Endometrial microvascular endothelial cells (primary cell): ENCODE results near the gene CAPZA1. TPM values are rescaled to one million over a fixed set of nuclear protein-coding genes. Genes with fewer than 3 reads are reported as not detected.
"Not testable (repeated sequence)": the region's sequence is repeated elsewhere in the genome, so short reads cannot be mapped to it uniquely, and the experiment has no call there.

Source experiments
- in situ Hi-C: cut with HindIII; loops from 2 replicates; pipeline ENCODE4 v1.10.0; 2017; ENCODE audit warnings: low sequenced_read_pairs, low pct_unique_long_range_greater_than_20kb; ENCODE audit errors: inconsistent ontology term
- total RNA-seq: library from RNA; depleted of rRNA; stranded (reverse); fragments of >200 nt; gene quantifications from one replicate; pipeline ENCODE4 v1.2.3, GENCODE V29; 2015; ENCODE audit errors: inconsistent ontology term

CAPZA1 gene
- total RNA-seq, 1 donor from 2014 or later = 295 TPM

- in situ Hi-C loops = no loop called here
These were observed 6.1 kb downstream of the CAPZA1 start for GRCh38 chr1:112625696-112626095.

DNA sequence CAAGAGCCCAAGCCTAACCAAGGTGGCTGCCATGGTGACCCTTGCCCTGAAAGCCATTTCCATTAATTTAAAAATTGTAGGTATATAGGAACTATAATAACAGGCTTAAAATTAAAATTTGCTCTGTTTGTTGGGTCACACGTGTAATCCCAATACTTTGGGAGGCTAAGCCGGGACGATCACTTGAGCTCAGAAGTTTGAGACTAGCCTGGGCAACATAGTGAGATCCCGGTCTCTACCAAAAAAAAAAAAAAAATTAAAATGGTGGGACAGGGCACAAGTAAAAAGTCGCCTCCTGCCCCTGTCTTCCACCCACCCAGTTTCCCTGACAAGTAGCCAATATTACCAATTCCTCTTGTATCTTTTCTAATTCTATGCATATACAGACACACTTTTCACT, 6.6 kb downstream of the CAPZA1 start:
- in situ Hi-C loops = no loop called here

GRCh38 chr1:112626887-112627286, 7.3 kb downstream of the CAPZA1 start:
- in situ Hi-C loops = no loop called here

GRCh38 chr1:112628516-112628915, 8.9 kb downstream of the CAPZA1 start:
- in situ Hi-C loops = no loop called here

- in situ Hi-C loops = no loop called here
These were observed 9.6 kb downstream of the CAPZA1 start for GRCh38 chr1:112629256-112629655.

DNA sequence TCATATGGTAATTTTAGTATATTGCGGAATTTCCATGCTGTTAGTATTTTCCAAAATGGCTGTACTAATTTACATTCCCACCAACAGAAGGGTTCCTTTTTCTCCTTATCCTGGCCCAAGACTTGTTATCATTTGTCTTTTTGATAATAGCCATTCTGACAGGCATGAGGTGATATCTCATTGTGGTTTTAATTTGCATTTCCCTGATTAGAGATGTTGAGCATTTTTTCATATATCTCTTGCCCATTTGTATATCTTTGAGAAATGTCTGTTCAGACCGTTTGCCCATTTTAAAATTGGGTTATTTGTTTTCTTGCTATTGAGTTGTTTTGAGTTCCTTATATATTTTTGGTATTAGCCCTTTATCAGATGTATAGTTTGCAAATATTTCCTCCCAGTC, 14.0 kb downstream of the CAPZA1 start:
- in situ Hi-C loops = no loop called here

DNA sequence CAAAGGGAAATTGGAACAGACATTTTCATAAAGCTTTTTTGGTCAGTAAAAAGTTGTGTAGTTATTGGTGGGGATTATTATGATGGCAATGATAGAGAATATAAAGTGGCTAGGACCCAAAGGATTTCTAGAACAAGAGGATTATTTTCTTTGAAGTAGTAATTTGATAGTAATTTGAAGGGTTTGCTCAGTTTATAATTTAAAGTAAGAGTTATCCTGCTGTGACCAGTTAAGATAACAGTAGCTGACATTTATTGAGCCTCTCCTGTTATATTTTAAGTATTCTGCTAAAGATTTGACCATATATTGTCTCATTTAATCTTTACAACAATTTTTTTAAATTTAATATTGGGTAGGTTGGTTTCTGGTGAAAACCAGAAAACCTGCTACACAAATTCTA, 14.7 kb downstream of the CAPZA1 start:
- in situ Hi-C loops = no loop called here

GRCh38 chr1:112636056-112636455, 16.4 kb downstream of the CAPZA1 start:
- in situ Hi-C loops = no loop called here

DNA sequence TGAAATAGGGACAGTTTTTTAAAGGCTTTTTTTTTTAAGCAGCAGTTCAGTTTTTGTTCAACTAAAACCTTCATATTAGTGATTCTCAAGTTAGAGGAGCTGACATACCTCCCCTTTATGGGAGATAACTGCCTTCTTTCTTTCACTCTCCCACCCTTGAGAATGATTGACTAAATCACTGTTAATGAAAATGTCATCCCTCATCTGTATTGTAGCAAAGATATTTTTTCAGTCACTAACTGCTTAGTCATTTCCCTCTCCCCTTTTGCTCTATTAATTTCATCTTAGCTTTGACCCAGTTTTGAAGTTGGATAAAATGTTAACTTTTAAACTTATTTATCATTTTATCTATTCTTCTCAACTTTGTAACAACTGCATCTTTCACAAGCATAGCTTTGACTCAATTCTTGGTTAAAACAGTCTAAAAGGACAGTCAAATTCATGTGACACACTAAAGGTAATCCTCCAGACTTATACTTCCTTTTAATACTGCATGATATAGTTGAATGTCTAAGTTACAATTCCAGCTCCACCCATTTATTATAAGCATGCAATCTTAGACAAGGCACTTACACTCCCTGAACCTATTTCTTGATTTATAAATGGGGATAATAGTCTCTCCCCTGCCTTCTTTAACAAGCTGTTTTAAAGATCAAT, 17.1 kb downstream of the CAPZA1 start:
- in situ Hi-C loops = no loop called here

GRCh38 chr1:112637254-112638109, 17.9 kb downstream of the CAPZA1 start:
- in situ Hi-C loops = no loop called here

GRCh38 chr1:112638110-112638428, 18.4 kb downstream of the CAPZA1 start:
- in situ Hi-C loops = no loop called here

- in situ Hi-C loops = not testable (repeated sequence)
These were observed 20.8 kb downstream of the CAPZA1 start for GRCh38 chr1:112640437-112640836.

- in situ Hi-C loops = no loop called here
These were observed 23.4 kb downstream of the CAPZA1 start for GRCh38 chr1:112643080-112643479.

DNA sequence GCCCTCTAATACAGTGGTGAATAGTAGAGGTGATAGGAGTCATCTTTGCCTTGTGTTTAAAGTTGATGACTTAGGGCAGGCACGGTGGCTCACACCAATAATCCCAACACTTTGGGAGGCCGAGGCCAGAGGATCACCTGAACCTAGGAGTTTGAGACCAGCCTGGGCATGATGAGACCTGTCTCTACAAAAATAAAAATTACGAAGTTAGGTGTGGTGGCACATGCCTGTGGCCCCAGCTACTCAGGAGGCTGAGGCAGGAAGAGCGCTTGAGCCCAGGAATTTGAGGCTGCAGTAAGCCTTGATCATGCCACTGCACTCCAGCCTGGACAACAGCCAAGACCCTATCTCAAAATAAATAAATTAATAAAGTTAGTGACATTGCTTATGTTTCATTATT, 26.6 kb downstream of the CAPZA1 start:
- in situ Hi-C loops = no loop called here

DNA sequence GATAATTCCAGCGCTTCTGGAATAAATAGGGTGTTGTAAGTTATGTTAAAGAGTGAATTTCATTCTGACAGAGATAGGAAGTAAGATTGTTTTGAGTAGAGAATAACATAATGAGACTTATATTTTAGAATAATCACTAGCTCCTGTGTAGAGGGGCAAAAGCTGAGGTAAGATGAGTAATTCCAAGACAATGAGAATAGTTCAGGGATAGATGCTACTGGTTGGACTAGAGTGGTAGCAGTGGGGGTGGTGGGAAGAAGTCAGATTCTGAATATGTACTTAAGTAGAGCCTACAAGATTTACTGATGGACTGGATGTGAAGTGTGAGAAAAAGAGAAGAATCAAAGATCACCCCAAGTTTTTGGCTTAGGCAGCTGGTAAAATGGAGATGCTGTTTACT, 31.6 kb downstream of the CAPZA1 start:
- in situ Hi-C loops = no loop called here

- in situ Hi-C loops = no loop called here
These were observed 46.2 kb downstream of the CAPZA1 start for GRCh38 chr1:112665857-112666256.

- in situ Hi-C loops = no loop called here
These were observed 47.3 kb downstream of the CAPZA1 start for GRCh38 chr1:112666946-112667345.

DNA sequence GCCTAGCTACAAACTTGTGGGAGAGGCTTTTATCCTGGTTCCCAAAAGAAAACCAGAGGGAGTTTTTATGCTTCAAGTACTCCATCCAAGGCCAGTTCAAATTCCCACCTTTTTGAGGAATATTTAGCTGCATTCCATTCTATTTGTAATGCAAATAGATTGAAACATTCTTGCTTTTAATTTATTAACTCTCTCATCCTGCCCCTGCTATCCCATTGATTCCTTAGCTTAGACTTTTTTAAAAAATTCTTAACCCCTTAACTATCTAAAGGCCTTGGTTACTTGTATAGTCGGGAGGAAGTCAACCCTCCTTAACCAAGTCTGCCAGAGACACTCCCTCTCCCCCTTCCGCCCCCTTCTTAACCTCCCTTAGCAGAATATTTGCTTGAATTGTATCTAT, 52.4 kb downstream of the CAPZA1 start:
- in situ Hi-C loops = no loop called here

DNA sequence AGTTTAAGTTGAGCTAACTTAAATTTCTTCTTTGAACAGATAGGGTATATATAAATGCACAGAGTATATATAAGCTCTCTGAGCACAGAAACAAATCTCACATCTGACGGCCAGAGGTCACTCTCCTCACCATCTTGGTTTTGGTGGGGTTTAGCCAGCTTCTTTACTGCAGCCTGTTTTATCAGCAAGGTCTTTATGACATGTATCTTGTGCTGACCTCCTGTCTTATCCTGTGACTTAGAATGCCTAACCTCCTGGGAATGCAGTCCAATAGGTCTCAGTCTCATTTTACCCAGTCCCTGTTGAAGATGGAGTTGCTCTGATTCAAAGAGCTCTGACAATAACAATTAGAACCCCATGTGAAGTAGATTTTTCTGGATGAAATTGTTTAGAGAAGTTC, 53.2 kb downstream of the CAPZA1 start:
- in situ Hi-C loops = no loop called here

DNA sequence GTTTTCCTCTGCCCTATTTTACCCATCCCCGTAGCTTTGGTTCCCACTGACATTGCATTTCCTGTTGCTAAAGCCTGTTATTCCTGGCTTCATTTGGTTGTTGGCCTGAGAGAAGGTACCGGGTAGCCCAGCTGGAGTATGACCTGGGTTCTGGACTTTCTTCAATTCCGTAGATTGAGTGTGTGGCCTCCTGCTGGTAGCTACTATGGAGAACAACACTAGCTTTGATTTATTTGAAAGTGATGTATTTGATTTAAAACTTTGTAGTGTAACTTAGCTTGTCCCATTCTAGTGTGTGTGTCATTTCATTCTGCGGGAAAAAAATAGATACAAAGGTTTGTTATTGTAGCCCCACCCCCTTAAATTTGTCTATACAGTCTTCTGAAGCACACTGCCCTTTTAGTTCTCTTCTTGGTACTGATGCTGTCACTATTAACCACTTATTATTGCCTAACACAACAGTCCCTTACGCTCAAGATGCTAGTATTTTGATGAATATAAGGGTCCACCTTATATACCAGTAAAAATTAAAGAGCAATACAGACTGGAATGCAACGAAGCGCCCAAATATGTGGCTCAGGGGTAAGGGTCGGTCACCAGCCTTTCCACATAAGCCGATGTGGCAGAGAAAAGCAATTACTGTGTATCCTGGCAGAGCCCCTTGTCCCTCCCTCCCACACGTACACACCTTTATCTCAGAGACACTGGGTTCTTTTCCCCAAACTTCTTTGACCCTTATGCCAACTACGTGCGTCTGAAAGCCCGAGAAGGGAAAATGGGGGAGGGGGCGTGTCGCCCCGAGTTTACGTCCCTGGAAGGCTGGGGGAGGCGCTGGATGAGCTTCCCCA, 54.2 kb downstream of the CAPZA1 start:
- in situ Hi-C loops = no loop called here
